Loucy (cell line): ENCODE data around the gene GALNT18.

ENCODE experiments used
- EZH2phosphoT487 ChIP-seq: fragments of 200-600 bp; IDR thresholded peaks from 2 replicates; pipeline ENCODE4 v1.6.1; 2018; ENCODE audit warnings: antibody characterized with exemption, mild to moderate bottlenecking, moderate library complexity, borderline replicate concordance
- TF ChIP-seq, protein P1 (sequence below): fragments of 200-600 bp; sonication (generic); conservative IDR thresholded peaks from 2 replicates; pipeline ENCODE4 v1.5.1; 2014; ENCODE audit warnings: mild to moderate bottlenecking, antibody characterized with exemption, low read length

DNA sequence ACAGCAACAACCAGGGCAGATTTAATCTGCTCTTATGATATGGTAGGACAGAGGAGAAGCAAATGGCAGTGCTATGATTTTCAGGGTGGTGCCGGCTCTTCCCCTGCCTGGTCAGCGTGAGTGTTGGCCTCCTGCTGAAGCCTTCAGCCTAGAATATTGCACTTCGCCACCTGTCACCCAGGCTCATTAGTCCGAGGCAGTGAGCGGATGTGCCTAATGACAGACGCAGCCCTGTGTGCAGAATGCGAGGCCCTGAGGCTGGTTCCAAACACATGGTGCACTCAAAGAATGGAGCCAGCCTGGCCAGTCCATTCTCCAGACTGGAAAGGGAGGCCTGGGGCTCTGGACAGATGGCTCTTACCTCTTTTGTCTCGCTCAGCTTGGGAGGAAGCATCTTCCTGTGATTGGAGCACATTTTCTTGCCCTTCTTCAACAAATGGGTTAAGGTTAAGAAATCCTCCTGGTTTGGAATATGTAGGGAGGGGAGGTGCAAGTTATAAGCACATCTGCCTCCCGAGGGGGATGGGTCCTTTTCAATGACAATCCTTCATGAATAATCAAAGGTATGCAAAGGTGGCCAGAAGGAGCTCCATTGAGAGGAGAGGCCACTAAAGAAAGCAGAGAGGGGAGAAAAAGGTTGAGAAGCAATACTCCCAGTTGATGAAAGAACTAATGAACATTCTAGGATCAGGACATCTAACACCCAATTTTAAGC is 39.7 kb upstream of the GALNT18 start:
- no peak for TF ChIP-seq EZH2phosphoT487
- TF ChIP-seq, protein P1, sequence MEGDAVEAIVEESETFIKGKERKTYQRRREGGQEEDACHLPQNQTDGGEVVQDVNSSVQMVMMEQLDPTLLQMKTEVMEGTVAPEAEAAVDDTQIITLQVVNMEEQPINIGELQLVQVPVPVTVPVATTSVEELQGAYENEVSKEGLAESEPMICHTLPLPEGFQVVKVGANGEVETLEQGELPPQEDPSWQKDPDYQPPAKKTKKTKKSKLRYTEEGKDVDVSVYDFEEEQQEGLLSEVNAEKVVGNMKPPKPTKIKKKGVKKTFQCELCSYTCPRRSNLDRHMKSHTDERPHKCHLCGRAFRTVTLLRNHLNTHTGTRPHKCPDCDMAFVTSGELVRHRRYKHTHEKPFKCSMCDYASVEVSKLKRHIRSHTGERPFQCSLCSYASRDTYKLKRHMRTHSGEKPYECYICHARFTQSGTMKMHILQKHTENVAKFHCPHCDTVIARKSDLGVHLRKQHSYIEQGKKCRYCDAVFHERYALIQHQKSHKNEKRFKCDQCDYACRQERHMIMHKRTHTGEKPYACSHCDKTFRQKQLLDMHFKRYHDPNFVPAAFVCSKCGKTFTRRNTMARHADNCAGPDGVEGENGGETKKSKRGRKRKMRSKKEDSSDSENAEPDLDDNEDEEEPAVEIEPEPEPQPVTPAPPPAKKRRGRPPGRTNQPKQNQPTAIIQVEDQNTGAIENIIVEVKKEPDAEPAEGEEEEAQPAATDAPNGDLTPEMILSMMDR = no peak
